OCI-LY3 (cell line): ENCODE measurements around the gene INTS1.

Source experiments
- H2AFZ ChIP-seq: fragments of 200-600, 300-600 bp; shearing (Covaris generic); 2 replicates; pipeline ENCODE4 v1.6.0; 2014; ENCODE audit warnings: antibody characterized with exemption, low read depth, low read length
- H3K27ac ChIP-seq: fragments of 200-600, 300-600 bp; sonication (generic); 2 replicates; pipeline ENCODE4 v1.5.1; 2014; ENCODE audit warnings: mild to moderate bottlenecking, low read length, moderate library complexity, mixed read lengths
- H3K27me3 ChIP-seq: fragments of 200-600, 300-600 bp; sonication (generic); 2 replicates; pipeline ENCODE4 v1.6.1; 2014; ENCODE audit warnings: low read depth, low read length, mixed read lengths
- H3K36me3 ChIP-seq: fragments of 200-600, 300-600 bp; sonication (generic); replicated peaks from 2 replicates; pipeline ENCODE3; 2014; ENCODE audit warnings: low read depth, low read length, mixed read lengths
- H3K4me1 ChIP-seq: fragments of 300-600, 200-600 bp; sonication (generic); 2 replicates; pipeline ENCODE4 v1.6.1; 2014; ENCODE audit warnings: low read length, mixed read lengths
- H3K4me2 ChIP-seq: fragments of 200-600, 300-600 bp; sonication (generic); 2 replicates; pipeline ENCODE4 v1.6.1; 2014; ENCODE audit warnings: low read length, mixed read lengths
- H3K4me3 ChIP-seq: fragments of 300-600, 200-600 bp; sonication (generic); 2 replicates; pipeline ENCODE4 v1.5.1; 2014; ENCODE audit warnings: antibody characterized with exemption, mild to moderate bottlenecking, low read length, moderate library complexity
- H3K79me2 ChIP-seq: fragments of 300-600, 200-600 bp; shearing (Covaris generic); 2 replicates; pipeline ENCODE4 v1.6.1; 2014; ENCODE audit warnings: mild to moderate bottlenecking, low read length, mixed read lengths
- H3K9ac ChIP-seq: fragments of 300-600, 200-600 bp; shearing (Covaris generic); 2 replicates; pipeline ENCODE4 v1.6.0; 2014; ENCODE audit warnings: mild to moderate bottlenecking, low read length, moderate library complexity
- H3K9me3 ChIP-seq: fragments of 200-600, 300-600 bp; shearing (Covaris generic); 2 replicates; pipeline ENCODE4 v1.6.1; 2014; ENCODE audit warnings: low read length, mixed read lengths; ENCODE audit not compliant: insufficient read depth
- H4K20me1 ChIP-seq: fragments of 200-600, 300-600 bp; sonication (generic); 2 replicates; pipeline ENCODE4 v1.6.1; 2016; ENCODE audit warnings: low read length, mixed read lengths; ENCODE audit not compliant: insufficient read depth
- CTCF ChIP-seq: fragments of 200-600, 300-600 bp; sonication (generic); IDR thresholded peaks from 2 replicates; pipeline ENCODE4 v1.5.1; 2014; ENCODE audit warnings: antibody characterized with exemption, low read length, low read depth
- EZH2phosphoT487 ChIP-seq: fragments of 200-600 bp; shearing (Covaris generic); IDR thresholded peaks from 2 replicates; pipeline ENCODE4 v1.6.1; 2018; ENCODE audit warnings: antibody characterized with exemption, mixed run types, low read depth

The INTS1 gene

GRCh38 chr7:1505731-1506550, 1.8 kb upstream of the INTS1 start:
- H3K4me1 ChIP-seq = peaks cover 9% of the 10 kb centered on the region; the same call in 1 of the 2 replicates
- H3K4me3 ChIP-seq = peak overlapping the region; percentile 38; the same call in 1 of the 2 replicates
- H3K9me3 ChIP-seq = no peaks in the 10 kb centered on the region
- H3K27ac ChIP-seq = no peak overlapping the region
- H2AFZ ChIP-seq = no peak overlapping the region
- TF ChIP-seq CTCF (no peak), EZH2phosphoT487 (no peak)
- H3K27me3 ChIP-seq = no peaks in the 10 kb centered on the region
- H3K79me2 ChIP-seq = peaks cover 28% of the 10 kb centered on the region
- no peaks in the 10 kb centered on the region for H3K36me3 ChIP-seq
- no peaks in the 10 kb centered on the region for H4K20me1 ChIP-seq
- H3K9ac ChIP-seq = no peak overlapping the region
- H3K4me2 ChIP-seq = peak overlapping the region; percentile 44

GRCh38 chr7:1503390-1503789, 799 bp downstream of the INTS1 start:
- H3K79me2 ChIP-seq = peaks cover 28% of the 10 kb centered on the region
- H2AFZ ChIP-seq = no peak overlapping the region
- no peaks in the 10 kb centered on the region for H3K36me3 ChIP-seq
- H3K27ac ChIP-seq = no peak overlapping the region
- no peak for TF ChIP-seq EZH2phosphoT487
- no peak for TF ChIP-seq CTCF
- H3K4me1 ChIP-seq = peaks cover 9% of the 10 kb centered on the region; the same call in 1 of the 2 replicates
- peak overlapping the region; percentile 72 for H3K9ac ChIP-seq
- H4K20me1 ChIP-seq = no peaks in the 10 kb centered on the region
- peak overlapping the region; percentile 98 for H3K4me3 ChIP-seq
- no peaks in the 10 kb centered on the region for H3K9me3 ChIP-seq
- H3K27me3 ChIP-seq = no peaks in the 10 kb centered on the region
- peak overlapping the region; percentile 80 for H3K4me2 ChIP-seq

GRCh38 chr7:1502845-1503244, 1.3 kb downstream of the INTS1 start:
- peak overlapping the region; percentile 80 for H3K4me2 ChIP-seq
- H3K4me1 ChIP-seq = peaks cover 9% of the 10 kb centered on the region; the same call in 1 of the 2 replicates
- TF ChIP-seq CTCF (no peak), EZH2phosphoT487 (no peak)
- H3K9me3 ChIP-seq = no peaks in the 10 kb centered on the region
- no peaks in the 10 kb centered on the region for H3K36me3 ChIP-seq
- no peak overlapping the region for H3K27ac ChIP-seq
- no peak overlapping the region for H3K9ac ChIP-seq
- no peaks in the 10 kb centered on the region for H4K20me1 ChIP-seq
- H3K79me2 ChIP-seq = peaks cover 28% of the 10 kb centered on the region
- no peaks in the 10 kb centered on the region for H3K27me3 ChIP-seq
- H3K4me3 ChIP-seq = peak overlapping the region; percentile 98
- no peak overlapping the region for H2AFZ ChIP-seq

DNA sequence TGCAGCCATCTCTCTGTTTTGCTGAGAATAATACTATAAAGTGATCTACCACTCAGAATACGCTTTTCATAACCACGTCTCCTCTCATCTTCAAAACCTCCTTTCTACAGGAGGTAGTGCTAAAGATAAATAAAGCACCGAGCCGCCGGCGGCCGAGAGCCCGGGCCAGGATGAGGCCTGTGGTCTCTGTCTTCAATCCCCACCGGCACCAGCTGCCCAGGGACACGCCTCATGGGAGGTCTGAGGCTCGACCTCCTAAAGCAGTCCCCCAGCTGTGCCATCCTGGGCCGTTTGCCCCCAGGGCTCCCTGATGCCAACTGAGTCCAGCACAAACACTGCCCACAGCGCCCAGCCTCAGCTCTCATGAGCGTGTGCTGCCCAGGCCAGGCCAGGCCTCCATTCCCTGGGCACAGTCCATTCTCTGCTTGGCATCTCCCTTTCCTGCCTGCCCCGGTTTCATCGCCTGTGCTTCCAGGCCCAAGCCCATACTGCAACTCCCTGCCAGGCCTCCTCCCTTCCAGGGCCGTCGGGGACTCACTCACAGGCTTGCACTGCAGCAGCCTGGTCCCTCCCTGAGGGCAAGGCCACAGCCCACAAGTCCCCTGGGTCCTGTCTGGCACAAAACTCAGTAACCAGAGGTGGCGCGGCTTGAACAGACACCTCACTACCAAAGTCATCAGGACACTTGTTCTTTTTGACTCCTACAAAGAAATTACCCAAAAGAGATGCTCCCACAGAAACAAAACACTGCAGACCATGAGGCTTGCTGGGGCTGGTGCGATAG, 2.5 kb downstream of the INTS1 start:
- no peaks in the 10 kb centered on the region for H3K27me3 ChIP-seq
- H3K9ac ChIP-seq = no peak overlapping the region
- no peak overlapping the region for H2AFZ ChIP-seq
- no peaks in the 10 kb centered on the region for H4K20me1 ChIP-seq
- H3K9me3 ChIP-seq = no peaks in the 10 kb centered on the region
- no peak overlapping the region for H3K4me2 ChIP-seq
- H3K4me1 ChIP-seq = peaks cover 9% of the 10 kb centered on the region; the same call in 1 of the 2 replicates
- no peak overlapping the region for H3K4me3 ChIP-seq
- H3K36me3 ChIP-seq = no peaks in the 10 kb centered on the region
- H3K79me2 ChIP-seq = peaks cover 28% of the 10 kb centered on the region
- no peak for TF ChIP-seq CTCF
- TF ChIP-seq EZH2phosphoT487 = no peak
- no peak overlapping the region for H3K27ac ChIP-seq
